Measurements from ENCODE around the gene ANO10.

The ANO10 gene

DNA sequence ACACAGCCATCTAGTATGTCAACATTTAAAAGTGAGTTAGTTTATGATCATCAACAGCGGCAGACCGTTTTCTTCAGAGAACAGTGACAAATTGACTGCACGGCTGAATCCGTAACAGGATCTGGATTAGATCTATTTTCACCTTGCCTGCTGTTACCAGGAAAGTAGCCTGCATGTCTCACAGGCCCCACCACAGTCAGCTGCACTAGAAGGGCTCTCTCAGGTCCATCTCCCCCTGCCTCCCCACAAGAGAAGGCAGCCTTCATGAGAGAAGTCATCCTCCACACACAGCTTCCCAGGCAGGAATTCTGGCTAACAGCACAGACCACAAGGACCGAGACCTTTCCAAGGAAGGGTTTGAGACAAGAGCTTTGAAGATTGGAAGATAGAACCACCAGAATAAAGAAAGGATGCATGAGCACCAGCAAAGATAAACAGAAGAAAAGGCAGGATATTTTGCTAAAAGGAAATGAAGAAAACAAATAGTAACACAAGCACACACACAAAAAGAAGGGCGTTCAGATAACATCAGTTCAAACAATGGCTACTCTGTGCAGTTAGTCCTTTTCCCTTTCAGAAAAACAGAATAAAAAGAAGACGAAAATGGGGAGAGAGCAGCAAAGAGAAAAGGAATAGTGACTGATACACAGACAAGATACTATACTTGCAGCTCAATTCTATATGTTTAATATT lies 208.0 kb downstream of the ANO10 start:
- peak; percentile 27 for DNase-seq (ENCODE audit: low spot score)

DNA sequence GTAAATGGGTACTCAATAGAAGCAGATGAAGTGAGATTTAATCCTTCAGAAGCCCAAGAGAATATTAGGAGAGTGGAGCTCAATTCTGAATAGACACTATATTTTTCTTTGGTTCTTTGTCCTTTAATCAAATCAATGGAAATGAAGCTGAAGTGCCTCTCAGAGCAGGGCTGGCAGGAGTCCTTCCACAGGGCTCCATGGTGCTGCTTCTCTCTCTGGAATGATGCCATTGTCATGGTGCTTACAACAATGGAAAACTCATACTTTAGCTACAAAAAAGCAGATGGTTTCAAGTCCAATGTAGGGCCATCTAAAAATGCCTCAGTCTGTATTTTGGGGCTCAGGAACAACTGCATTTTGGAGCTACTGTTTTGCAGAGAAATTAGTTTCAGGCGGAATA lies 210.4 kb downstream of the ANO10 start:
- no peak for DNase-seq (ENCODE audit: low spot score)

DNA sequence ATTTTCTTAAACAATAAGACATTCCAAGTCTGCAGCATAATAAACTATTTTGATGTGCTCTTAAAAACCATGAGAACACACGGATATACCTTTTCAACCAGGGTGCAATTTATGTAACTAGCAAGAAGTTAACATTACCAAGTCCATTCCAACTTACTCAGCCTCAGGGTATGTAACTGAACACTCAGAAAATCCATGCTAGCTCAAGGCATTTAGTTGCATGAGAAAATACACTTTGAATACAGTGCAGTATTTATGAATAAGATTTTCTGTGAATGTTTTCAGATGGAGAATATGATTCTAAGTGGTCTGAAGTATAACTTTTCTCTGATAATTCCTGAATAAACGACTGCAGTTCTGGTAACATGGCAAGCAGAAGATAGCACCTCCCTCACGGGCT lies 211.2 kb downstream of the ANO10 start:
- no peak for DNase-seq (ENCODE audit: low spot score)

DNA sequence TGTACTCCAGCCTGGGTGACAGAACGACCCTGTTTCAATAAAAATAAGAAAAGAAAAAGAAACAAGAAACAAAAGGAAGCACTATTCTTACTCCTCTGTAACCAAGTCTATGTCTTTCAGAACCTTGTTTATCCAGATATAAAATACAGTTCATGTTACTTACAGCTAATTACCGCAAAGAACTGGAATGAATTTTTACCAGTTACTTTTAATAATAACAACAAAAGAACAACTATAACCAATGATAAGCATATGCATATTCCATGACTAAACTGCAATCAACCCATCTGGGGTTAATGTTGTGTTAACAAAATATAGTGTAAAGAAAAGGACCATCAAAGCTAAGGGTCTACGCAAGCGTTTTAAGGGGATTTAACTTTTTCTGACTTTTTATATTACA lies 212.3 kb downstream of the ANO10 start:
- no peak for DNase-seq (ENCODE audit: low spot score)

DNA sequence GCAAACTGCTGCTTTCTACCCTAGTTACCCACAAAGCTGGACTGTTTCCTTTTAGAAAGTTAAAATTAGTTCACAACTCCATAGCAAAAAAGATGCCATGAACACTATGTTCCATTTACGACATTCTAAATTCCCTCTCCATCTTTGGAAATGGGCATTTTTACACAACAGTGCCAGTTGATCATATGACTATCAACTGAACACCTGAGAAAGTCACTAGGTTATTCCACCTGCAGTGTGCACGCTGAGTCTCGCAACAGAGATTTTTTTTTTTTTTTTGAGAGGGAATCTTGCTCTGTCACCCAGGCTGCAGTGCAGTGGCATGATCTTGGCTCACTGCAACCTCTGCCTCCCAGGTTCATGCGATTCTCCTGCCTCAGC lies 215.2 kb downstream of the ANO10 start:
- no peak for DNase-seq (ENCODE audit: low spot score)

DNA sequence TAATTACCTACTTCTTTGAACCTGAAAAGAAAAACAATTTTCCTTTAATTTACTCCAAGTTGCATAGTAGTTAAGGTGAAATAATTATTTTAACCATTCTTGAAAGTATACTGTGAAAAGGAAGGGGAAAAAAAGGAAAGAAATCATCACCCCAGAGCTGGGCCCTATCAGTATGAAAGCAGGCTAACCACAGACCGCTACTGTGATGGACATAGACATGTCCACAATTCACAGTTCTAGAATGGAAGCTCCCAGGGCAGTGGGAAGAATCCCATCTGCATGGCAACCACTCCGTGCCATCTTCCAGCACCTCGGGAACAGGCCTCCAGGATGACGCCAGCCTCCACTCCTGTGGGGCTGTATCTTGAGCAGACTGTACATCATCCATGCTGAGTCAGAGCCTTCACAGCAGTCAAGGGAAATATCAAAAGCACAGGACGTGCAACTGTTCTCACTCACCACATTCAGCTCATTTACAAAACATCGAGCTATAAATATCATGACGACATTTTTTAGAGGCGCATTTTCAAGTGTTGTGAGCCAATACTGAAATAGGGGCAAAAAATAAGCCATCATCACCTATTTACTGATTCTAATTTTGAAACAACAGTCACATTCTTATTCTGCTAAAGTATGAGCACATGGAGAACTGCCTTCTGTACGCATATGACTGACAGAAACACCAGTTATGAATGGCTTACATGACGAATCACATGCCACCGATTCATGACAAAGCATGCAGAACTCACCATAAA lies 215.7 kb downstream of the ANO10 start:
- no peak for DNase-seq (ENCODE audit: low spot score)

DNA sequence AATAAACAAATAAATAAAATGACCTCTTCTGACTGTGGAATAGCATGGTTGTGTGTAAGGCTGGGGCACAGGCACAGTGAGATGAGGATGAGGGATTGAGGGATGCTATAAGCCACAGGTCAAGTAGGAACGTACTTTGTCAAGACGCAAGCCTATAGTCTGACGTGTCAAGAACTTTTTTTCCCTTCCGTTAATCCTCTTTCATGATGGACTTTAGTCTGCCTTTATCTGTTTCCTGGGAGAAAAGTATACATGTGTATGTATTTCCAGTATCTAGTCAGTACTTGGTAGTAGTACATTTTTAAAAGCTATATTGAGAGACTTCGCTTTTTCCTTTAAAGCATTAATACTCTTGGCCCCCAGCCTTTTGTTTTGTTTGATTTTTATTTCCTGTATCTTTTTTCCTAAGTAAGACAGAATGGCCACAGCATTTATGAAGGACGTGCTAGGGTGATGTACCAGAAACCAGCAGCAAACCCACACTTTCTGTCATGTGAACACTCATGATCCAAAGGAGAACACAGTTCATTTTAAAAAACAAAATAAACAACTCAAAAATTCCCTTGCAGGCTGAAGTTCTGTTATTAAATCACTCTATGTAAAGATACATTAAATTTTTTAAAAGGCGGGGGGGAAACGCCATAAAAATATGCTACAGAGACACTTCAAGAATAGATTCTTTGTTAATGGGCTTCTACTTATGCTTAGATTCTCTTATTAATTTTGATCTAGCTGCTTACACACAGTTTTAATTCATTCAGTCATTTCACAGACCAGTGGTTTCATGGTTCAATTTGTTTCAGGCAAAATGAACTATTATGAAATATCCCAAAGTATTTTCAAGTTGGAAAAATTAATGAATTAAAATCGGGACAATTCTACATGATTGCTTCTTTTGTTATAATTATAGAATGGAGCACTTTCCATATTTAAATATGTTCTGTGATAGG lies 220.8 kb downstream of the ANO10 start:
- no peak for DNase-seq (ENCODE audit: low spot score)

DNA sequence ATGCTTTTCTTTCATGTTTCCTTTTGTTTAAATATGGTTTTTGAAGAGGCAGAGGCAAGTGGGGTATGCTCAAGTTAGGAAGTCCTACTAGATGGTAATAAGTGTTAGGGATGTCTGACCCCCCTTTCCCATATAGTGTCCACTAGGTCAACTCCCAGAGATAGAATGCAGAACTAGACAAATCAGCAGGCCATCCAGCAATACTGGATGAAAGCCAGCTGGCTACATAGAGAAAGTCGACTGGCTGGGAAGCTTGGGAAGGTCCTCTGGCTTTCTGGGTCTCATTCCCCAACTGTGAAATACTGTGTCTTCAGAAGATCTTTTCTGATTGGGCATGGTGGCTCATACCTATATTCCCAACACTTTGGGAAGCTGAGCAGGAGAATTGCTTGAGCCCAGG lies 221.6 kb downstream of the ANO10 start:
- DNase-seq (ENCODE audit: low spot score) = no peak

DNA sequence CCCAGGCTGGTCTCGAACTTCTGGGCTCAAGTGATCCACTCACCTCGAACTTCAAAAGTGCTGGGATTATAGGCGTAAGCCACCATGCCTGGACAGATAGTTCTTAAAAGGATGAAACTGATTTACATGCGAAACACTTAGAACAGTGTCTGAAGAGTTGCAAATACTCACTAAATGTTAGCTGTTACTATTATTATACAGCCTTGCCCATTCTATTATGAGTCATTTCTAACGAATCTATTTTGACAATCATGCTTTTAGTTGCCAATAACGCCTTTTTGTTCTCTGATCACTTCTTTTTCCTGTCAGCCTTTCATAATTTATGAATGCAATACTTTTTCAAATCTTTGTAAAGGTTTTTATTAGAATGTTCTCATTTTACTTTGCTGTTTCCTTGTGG lies 222.8 kb downstream of the ANO10 start:
- DNase-seq (ENCODE audit: low spot score) = no peak

DNA sequence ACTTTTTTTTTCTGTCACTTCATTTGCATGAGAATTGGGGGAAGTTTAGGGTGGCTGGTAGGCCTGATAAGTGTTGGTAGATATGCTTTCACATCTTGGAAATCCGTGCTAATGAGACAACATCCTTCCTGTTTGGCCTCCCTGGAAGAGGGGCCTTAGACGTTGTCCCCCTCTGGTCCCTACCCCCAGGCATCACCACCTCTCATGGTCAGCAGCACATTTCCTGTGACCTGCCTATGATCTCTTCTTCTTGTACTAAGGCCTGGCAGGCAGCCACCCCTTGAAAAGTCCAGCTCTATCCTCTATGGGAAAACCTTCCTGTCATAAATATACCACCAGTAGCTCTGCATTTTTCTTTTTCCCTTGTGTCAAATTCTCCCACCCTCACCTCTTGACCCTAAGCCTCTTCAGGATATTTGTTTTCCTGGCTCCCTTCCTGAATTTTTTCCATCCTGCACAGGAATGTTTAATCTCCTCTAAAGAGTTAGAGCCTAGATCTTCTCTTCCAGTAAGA lies 227.7 kb downstream of the ANO10 start:
- DNase-seq (ENCODE audit: low spot score) = no peak

DNA sequence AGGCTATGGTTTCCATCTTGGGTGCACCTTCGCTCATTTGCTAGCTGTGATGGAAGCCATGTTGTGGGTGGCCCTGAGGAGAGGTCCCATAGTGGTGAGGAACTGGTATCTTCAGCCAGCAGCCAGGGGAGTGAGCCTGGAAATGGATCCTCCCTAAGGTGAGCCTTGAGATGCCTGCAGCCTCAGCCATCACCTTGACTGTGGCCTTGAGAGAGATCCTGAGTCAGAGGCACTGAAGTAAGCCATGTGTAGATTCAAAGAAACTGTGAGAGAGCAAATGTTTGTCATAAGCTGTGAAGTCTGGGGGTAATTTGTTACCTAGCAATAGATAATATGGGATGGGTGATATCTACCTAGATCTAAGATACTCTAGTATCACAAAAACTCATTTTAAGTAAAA lies 230.2 kb downstream of the ANO10 start:
- DNase-seq (ENCODE audit: low spot score) = no peak

DNA sequence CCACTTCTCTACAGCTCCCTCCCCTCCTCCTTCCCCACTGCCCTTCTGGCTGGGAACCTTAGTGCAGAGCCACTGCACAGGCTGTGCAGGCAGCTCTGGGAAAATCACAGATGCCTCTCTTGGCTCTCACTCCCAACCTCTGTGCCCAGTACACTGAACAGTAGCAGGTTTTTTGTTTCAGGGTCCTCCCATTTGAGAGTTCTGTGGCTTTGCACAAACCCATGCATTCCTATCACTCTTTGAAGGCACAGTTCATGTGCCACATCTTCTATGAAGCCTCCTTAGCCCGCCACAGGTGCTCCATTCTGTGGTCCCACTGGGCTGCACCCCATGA lies 231.6 kb downstream of the ANO10 start:
- no peak for DNase-seq (ENCODE audit: low spot score)

DNA sequence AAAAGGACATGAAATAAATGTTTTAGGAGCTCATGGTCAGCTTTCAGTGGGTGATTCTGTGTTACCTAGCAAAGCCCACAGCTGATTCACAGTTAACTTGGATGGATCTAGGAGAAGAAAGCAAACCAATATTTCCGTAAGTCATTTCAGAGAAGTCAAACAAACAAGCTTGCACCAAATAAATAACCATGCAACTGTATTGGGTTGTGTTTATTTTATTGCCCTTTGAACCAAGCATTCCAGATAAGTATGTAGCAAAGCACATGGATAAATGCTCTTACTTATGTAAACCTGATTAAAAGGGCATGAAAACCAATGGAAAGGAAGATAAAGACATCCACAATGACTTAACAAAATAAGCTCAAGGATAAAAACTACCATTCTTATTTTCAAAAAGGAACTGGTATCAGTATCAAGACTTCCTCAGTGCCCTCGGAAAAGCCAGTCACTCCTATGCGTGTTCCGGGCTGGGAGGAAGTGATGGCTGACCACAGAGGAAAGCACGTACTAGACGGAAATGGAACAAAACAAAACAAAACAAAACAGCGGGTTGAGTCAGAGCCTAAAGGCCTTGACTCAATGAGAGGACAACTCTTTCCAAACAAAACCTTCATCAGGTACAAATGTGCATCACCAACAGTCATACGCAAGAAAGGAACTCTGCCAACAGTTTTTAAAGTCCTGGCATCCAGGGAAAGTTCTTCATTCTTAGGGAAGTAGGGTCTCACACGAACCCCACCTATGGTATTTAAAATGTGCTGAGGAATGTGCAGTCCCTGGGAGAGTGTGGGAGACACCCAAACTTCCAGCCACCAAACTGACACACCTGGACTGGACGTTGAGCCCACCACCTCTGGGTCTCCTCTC lies 232.2 kb downstream of the ANO10 start:
- DNase-seq (ENCODE audit: low spot score) = no peak

DNA sequence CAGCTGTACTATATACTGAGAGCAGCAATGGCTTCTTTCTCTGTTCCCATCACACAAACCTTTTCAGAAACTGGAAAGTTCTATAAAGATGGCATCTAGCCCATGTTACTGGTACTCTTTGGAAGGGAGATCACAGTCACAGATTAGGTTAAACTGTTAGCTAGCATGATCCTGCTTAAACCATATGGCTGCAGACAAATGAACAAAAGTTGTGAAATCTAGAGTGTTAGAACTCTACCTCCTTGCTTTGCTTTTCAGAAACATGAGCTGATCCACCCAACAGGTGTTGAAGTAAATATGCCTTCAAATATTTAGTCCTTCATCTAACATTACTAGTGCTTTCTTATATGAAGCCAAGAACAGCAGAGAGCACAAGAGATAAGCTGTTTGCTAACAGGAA lies 232.9 kb downstream of the ANO10 start:
- no peak for DNase-seq (ENCODE audit: low spot score)

DNA sequence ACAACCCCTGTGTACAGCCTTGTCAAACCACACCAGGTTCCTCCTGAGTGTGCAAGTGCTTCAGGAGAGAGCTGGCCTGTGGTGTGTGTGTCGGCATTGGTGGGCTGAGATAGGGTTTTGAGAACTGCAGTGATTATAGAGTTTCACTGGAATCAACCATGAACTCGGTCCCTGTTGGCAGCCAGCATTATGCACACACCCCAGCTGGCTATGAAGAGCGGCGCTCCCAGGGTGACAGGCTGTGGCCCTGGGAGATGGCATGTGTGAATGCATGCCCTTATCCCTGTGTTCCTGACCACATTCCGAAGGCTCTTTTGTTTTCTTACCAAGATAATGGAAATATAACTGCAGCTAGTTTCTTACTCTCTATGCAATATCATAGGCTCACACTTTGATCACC lies 233.6 kb downstream of the ANO10 start:
- DNase-seq (ENCODE audit: low spot score) = no peak

DNA sequence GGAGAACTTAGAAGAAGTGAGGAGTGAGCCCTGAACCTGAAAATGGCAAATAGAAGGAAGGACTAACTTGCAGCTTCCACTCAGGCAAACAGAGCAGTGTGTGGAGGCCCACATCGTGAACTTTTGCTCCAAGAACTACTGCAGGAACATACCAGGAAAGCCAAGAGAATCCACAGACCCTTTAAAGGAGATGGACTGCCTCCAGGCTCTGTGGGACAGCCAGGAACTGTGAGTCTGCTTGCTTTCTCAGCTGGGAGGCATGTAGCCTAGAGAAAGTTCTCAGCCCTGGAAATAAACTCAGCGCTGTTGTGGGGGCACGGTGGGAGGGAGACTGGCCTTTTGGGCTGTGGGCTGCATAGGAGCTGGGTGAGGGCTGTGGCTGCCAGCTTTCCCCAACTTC lies 242.5 kb downstream of the ANO10 start:
- DNase-seq (ENCODE audit: low spot score) = no peak

DNA sequence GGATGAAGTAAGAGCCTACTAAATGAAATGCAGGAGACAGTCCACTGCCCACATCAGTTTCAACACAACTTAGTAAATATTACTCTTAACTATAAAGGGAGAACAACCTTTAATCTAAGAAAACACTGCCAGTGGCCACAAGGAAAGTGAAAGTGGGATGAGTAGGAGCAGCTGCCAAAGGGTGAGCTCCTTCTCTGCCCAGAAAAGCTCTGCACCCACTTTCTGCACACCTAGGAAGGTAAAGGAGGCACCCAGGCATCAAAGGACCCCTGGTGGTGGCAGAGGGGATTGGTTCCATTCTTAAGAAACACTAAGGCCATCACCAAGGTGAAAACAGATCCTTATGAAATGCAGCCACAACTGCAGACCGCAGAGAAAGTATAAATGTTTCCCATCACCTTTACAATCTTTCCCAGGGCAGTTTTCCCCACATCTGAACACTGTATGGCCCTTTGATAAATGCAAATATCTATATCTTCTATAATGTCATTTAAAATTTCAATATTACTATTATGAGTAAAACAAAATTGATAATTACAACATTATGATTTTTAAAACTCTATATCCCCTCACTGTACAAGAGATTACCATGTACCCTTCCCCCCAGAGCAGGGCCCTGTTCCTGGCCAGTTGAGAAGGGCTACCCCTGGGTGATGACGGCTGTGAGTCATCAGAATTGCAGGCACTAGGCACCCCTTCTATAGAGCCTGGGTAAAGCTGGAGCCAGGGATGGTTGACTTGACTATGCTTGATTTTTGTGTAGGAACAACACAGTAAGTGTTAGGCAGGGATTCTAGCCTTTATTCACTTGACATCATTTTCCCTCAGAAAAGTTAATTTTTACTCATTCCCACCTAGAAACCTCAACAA lies 243.5 kb downstream of the ANO10 start:
- DNase-seq (ENCODE audit: low spot score) = peak; percentile 66

DNA sequence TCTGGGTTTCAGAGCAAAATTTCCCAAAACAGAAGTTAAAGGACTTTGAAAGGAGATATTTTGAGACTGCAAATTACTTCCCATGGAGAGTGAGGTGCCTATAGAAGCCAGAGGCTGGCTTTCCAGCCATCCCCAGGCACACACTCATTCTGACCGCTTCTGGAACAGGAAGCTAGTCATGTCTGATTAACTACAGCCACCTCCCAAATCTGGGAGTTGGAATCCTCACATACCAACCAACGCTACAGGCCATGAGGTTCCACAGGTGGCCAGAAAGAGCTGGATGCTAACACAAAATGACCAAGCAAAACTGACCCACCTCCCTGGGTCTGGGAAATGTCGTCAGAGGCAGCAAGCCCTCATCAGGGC lies 248.3 kb downstream of the ANO10 start:
- no peak for DNase-seq (ENCODE audit: low spot score)

DNA sequence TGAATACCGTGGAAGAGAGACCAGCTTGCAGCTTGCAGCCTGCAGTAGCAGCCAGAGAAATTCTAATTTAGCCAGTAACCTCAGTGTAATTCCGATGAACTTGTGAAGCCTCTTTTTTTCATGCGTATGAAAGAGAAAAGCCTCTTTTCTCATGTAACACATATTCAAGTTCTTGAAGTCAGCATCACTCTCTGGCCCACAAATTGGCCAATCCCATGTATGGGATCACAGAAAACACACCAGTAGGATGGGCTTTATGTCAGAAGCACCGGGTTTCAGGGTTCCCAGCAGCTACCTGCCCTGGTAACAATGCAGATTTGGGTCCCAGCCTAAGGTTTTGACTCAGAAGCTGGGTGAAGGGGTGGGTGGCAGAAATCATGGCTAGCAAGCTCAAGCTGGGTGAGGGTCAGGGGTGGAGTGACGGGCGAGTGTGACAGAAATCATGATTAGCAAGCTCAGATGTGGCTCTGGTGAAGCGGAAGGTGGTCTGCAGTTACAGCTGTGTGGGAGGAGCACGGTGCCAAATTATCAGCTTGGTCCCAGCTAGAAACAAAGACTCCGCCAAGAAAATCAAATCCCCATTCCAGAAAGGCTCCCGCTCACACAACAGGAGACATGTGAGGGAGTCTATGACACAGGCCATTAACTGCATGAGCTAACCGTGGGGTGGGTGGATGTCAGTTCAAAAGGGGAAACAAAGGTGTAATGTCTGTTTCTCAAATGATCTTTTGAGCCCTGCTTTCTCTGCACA lies 248.8 kb downstream of the ANO10 start:
- DNase-seq (ENCODE audit: low spot score) = peak; percentile 50

Data from iPS-NIHi11 (cell line).